ACHN (cell line): ENCODE results near the gene GLT6D1.

ENCODE experiments used
- DNase-seq: peaks from one replicate; pipeline ENCODE4 v3.0.0-alpha.2; 2015
- in situ Hi-C: cut with HindIII; loops from 2 replicates; pipeline ENCODE4 v1.10.0; 2017; ENCODE audit warnings: low sequenced_read_pairs, low pct_ligation_motif_present, low pct_unique_long_range_greater_than_20kb

GLT6D1 gene

GRCh38 chr9:135577256-135577655 lies 62.1 kb downstream of the GLT6D1 start:
- no peak for DNase-seq

GRCh38 chr9:135575995-135576631 lies 63.2 kb downstream of the GLT6D1 start:
- no peak for DNase-seq
- in situ Hi-C loops, result no loop called here

More at GRCh38 chr9:135577256-135577655, 62.1 kb downstream of the GLT6D1 start:
- in situ Hi-C loops, result no loop called here

- in situ Hi-C loops, result no loop called here
- DNase-seq, result no peak
Measured at GRCh38 chr9:135574943-135575342, 64.4 kb downstream of the GLT6D1 start.

- in situ Hi-C loops, result no loop called here
- DNase-seq, result no peak
Measured at GRCh38 chr9:135574331-135574730, 65.0 kb downstream of the GLT6D1 start.
